Activated CD8-positive, alpha-beta T cell treated with anti-CD3 and anti-CD28 coated beads for 36 hours (primary cell): Measurements from ENCODE around the gene SPRR1B. TPM values are rescaled to one million over a fixed set of nuclear protein-coding genes. Genes with fewer than 3 reads are reported as not detected.

Source experiments
- ATAC-seq: fragments of 200-7000 bp; cut with Tn5 transposase; one replicate; pipeline ENCODE4 v1.10.0; 2021; ENCODE audit warnings: mild to moderate bottlenecking, moderate library complexity
- CTCF ChIA-PET: fragments of 350-600 bp; sonication (Branson Sonifier 250); formaldehyde crosslinking; loops from one replicate; lab custom pipeline; 2021; ENCODE audit warnings: antibody characterized with exemption; lab: Charles Lee
- POLR2A ChIA-PET: fragments of 350-600 bp; sonication (Branson Sonifier 250); formaldehyde crosslinking; loops from one replicate; lab custom pipeline; 2021; ENCODE audit warnings: antibody characterized with exemption; lab: Charles Lee
- DNase-seq: peaks from one replicate; pipeline ENCODE4 v3.0.0-alpha.2; 2020
- H3K27ac Mint-ChIP-seq: one replicate; pipeline ENCODE4 v1.8.0; 2021; ENCODE audit warnings: mild to moderate bottlenecking, mixed read lengths
- H3K27me3 Mint-ChIP-seq: one replicate; pipeline ENCODE4 v1.8.0; 2021; ENCODE audit warnings: mixed read lengths
- H3K36me3 Mint-ChIP-seq: one replicate; pipeline ENCODE4 v1.8.0; 2021; ENCODE audit warnings: low read depth, mixed read lengths
- H3K4me1 Mint-ChIP-seq: one replicate; pipeline ENCODE4 v1.8.0; 2021; ENCODE audit warnings: low read depth, mixed read lengths
- H3K4me3 Mint-ChIP-seq: one replicate; pipeline ENCODE4 v1.8.0; 2021; ENCODE audit warnings: mild to moderate bottlenecking, moderate library complexity, mixed read lengths
- H3K9me3 Mint-ChIP-seq: one replicate; pipeline ENCODE4 v1.8.0; 2021; ENCODE audit warnings: mixed read lengths
- intact Hi-C: fragments of 100-400 bp; cut with micrococcal nuclease; formaldehyde crosslinking; loops from one replicate; pipeline ENCODE4 v1.10.0; 2022
- total RNA-seq, 2 experiments: library from RNA; stranded (reverse); gene quantifications; one replicate each; pipeline ENCODE4 v1.2.3, GENCODE V29; 2021
- TF ChIP-seq, protein P1 (sequence below): fragments of 200-600 bp; IDR thresholded peaks from one replicate; pipeline ENCODE4 v1.8.0; 2022; ENCODE audit warnings: antibody characterized with exemption, mild to moderate bottlenecking

The SPRR1B gene
- total RNA-seq, 2 experiments from 2014 or later = not detected

DNA sequence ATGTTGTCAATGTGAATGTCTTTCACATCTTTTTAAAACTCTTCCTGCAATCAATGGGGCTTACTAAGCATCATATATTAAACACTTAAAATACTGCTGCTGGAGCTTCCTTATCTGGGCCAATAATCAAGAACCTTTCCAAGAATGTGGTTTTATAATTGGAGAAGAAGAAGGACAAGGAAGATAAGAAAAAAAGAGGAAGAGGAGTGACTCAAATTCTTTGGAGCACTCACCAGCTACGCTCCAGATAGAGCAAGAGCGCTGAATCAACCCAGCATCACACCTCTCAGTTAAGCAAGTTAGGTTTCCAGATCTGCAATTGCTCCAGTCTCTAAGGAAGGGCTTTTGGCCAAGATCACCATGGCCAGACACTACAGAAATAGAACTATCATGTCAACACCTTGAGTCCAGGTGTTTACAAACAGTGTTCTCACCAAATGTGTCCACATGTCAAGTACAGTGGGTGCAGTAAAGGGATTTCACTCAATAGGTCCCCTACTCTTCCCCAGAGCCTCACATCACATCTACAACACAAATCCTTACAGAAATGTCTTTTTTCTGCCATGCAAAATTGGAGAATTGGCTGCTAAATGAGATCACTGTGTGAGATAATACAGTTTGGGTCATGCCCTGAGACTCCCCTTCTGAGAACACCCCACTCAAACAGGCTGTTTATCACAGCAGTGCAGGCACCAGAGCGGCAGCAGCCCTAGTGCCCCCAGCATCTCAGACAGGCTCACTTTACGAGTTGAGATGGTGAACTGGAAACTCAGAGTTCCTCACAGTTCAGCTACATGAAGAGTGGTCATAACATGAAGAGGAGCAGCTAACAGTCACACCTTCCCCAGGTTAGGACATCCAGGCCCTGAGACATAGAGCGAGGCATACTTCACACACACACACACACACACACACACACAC, 42.1 kb downstream of the SPRR1B start:
- Mint-ChIP-seq H3K9me3 (no peaks in the 10 kb centered on the region), H3K4me1 (no peaks in the 10 kb centered on the region), H3K36me3 (no peaks in the 10 kb centered on the region), H3K27ac (no peak overlapping the region), H3K4me3 (no peak overlapping the region), H3K27me3 (peaks cover 11% of the 10 kb centered on the region)
- ChIA-PET POLR2A (no interaction called here), CTCF (no interaction called here)
- ATAC-seq (no peak), DNase-seq (no peak)
- intact Hi-C loops = no loop called here
- TF ChIP-seq, protein P1, sequence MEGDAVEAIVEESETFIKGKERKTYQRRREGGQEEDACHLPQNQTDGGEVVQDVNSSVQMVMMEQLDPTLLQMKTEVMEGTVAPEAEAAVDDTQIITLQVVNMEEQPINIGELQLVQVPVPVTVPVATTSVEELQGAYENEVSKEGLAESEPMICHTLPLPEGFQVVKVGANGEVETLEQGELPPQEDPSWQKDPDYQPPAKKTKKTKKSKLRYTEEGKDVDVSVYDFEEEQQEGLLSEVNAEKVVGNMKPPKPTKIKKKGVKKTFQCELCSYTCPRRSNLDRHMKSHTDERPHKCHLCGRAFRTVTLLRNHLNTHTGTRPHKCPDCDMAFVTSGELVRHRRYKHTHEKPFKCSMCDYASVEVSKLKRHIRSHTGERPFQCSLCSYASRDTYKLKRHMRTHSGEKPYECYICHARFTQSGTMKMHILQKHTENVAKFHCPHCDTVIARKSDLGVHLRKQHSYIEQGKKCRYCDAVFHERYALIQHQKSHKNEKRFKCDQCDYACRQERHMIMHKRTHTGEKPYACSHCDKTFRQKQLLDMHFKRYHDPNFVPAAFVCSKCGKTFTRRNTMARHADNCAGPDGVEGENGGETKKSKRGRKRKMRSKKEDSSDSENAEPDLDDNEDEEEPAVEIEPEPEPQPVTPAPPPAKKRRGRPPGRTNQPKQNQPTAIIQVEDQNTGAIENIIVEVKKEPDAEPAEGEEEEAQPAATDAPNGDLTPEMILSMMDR = no peak

DNA sequence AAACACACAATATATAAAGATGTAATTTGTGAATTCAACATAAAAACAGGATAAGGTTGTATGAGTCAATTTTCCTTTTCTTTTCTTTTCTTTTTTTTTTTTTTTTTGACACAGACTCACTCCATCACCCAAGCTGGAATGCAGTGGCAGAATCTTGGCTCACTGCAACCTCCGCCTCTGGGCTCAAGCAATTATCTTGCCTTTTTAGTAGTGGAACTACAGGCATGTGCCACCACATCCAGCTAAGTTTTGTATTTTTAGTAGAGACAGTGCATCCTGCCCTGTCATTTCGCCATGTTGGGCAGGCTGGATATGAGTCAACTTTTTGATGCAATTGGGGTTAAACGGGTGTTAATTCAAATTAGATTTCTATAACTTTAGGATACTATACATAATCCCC, 50.7 kb downstream of the SPRR1B start:
- Mint-ChIP-seq H3K4me3 (no peak overlapping the region), H3K4me1 (no peaks in the 10 kb centered on the region), H3K27ac (no peak overlapping the region), H3K9me3 (peaks cover 4% of the 10 kb centered on the region), H3K36me3 (no peaks in the 10 kb centered on the region), H3K27me3 (peaks cover 16% of the 10 kb centered on the region)
- POLR2A ChIA-PET = no interaction called here
- DNase-seq = no peak
- CTCF ChIA-PET = no interaction called here
- ATAC-seq = no peak
- intact Hi-C loops = no loop called here
- TF ChIP-seq, protein P1 = no peak

Other genes starting within 250 kb of the SPRR1B start
- gene LCE1E, start 244.9 kb upstream of the SPRR1B start, total RNA-seq = not detected
- not detected for gene LCE1D, start 234.5 kb upstream of the SPRR1B start, total RNA-seq
- gene LCE1C, start 224.6 kb upstream of the SPRR1B start, total RNA-seq = not detected
- not detected for gene LCE1B, start 219.2 kb upstream of the SPRR1B start, total RNA-seq
- not detected for gene LCE1A, start 203.7 kb upstream of the SPRR1B start, total RNA-seq
- not detected for gene LCE6A, start 188.3 kb upstream of the SPRR1B start, total RNA-seq
- gene LCE7A, start 171.2 kb upstream of the SPRR1B start, total RNA-seq = not detected
- not detected for gene SMCP, start 152.9 kb upstream of the SPRR1B start, total RNA-seq
- not detected for gene IVL, start 122.7 kb upstream of the SPRR1B start, total RNA-seq
- gene SPRR5, start 84.0 kb upstream of the SPRR1B start, total RNA-seq = not detected
- not detected for gene SPRR4, start 60.6 kb upstream of the SPRR1B start, total RNA-seq
- not detected for gene SPRR1A, start 47.1 kb upstream of the SPRR1B start, total RNA-seq
- gene SPRR3, start 29.5 kb upstream of the SPRR1B start, total RNA-seq = not detected
- gene SPRR2D, start 9.9 kb downstream of the SPRR1B start, total RNA-seq = not detected
- gene SPRR2A, start 26.3 kb downstream of the SPRR1B start, total RNA-seq = not detected
- gene SPRR2B, start 40.4 kb downstream of the SPRR1B start, total RNA-seq = not detected
- not detected for gene SPRR2E, start 63.3 kb downstream of the SPRR1B start, total RNA-seq
- not detected for gene SPRR2F, start 82.3 kb downstream of the SPRR1B start, total RNA-seq
- not detected for gene SPRR2G, start 119.7 kb downstream of the SPRR1B start, total RNA-seq
- gene LELP1, start 172.2 kb downstream of the SPRR1B start, total RNA-seq = not detected
- gene PRR9, start 186.4 kb downstream of the SPRR1B start, total RNA-seq = not detected
- not detected for gene LORICRIN, start 228.5 kb downstream of the SPRR1B start, total RNA-seq